ENCODE data around the gene ZBTB9.
A peak's percentile ranks its signal among the peaks of the same experiment; 100 is the strongest.

Gene ZBTB9

GRCh38 chr6:33419580-33420490, 34.5 kb upstream of the ZBTB9 start, which contains the start of gene SYNGAP1:
SYNGAP1 (plus strand) TSS chr6:33420065; CDS start chr6:33420265, 200 bp downstream.
- DNase-seq (ENCODE audit: low spot score) = no peak

GRCh38 chr6:33420491-33421343, 33.7 kb upstream of the ZBTB9 start:
- DNase-seq (ENCODE audit: low spot score) = no peak

GRCh38 chr6:33421344-33421643, 33.1 kb upstream of the ZBTB9 start:
- DNase-seq (ENCODE audit: low spot score) = no peak

- DNase-seq (ENCODE audit: low spot score) = no peak
Observed at GRCh38 chr6:33423777-33424176, 30.6 kb upstream of the ZBTB9 start.

GRCh38 chr6:33424855-33425667, 29.3 kb upstream of the ZBTB9 start:
- DNase-seq (ENCODE audit: low spot score) = no peak

- peak; percentile 73 for DNase-seq (ENCODE audit: low spot score)
Observed at GRCh38 chr6:33425668-33426577, 28.5 kb upstream of the ZBTB9 start.

- peak; percentile 31 for DNase-seq (ENCODE audit: low spot score)
Observed at GRCh38 chr6:33426590-33427511, 27.5 kb upstream of the ZBTB9 start.

- peak; percentile 78 for DNase-seq (ENCODE audit: low spot score)
Observed at GRCh38 chr6:33427585-33428223, 26.7 kb upstream of the ZBTB9 start.

GRCh38 chr6:33428224-33428965, 26.0 kb upstream of the ZBTB9 start:
- DNase-seq (ENCODE audit: low spot score) = peak; percentile 34

GRCh38 chr6:33428966-33429749, 25.2 kb upstream of the ZBTB9 start:
- no peak for DNase-seq (ENCODE audit: low spot score)

GRCh38 chr6:33429750-33430052, 24.7 kb upstream of the ZBTB9 start:
- DNase-seq (ENCODE audit: low spot score) = no peak

- no peak for DNase-seq (ENCODE audit: low spot score)
Observed at GRCh38 chr6:33430334-33430733, 24.0 kb upstream of the ZBTB9 start.

- DNase-seq (ENCODE audit: low spot score) = no peak
Observed at GRCh38 chr6:33430991-33431879, 23.1 kb upstream of the ZBTB9 start.

GRCh38 chr6:33431880-33432541, 22.4 kb upstream of the ZBTB9 start:
- no peak for DNase-seq (ENCODE audit: low spot score)

GRCh38 chr6:33432546-33432945, 21.8 kb upstream of the ZBTB9 start:
- DNase-seq (ENCODE audit: low spot score) = no peak

GRCh38 chr6:33433001-33433543, 21.3 kb upstream of the ZBTB9 start:
- no peak for DNase-seq (ENCODE audit: low spot score)
